NCI-H2081 treated with DMSO at 0.1 percent for 48 hours (cell line): ENCODE data around the gene SRP9.
A peak's percentile ranks its signal among the peaks of the same experiment; 100 is the strongest.
"Not testable (repeated sequence)": the region's sequence is repeated elsewhere in the genome, so short reads cannot be mapped to it uniquely, and the experiment has no call there.

Experiments
- DNase-seq: peaks from one replicate; lab custom pipeline; 2025; lab: John Stamatoyannopoulos, UW

SRP9 gene

GRCh38 chr1:225755671-225756319 lies 21.8 kb upstream of the SRP9 start:
- no peak for DNase-seq

GRCh38 chr1:225757927-225758656 lies 19.5 kb upstream of the SRP9 start:
- DNase-seq = no peak

GRCh38 chr1:225759972-225760371 lies 17.7 kb upstream of the SRP9 start:
- DNase-seq = not testable (repeated sequence)

GRCh38 chr1:225760531-225760930 lies 17.1 kb upstream of the SRP9 start:
- DNase-seq = no peak

GRCh38 chr1:225761395-225761794 lies 16.2 kb upstream of the SRP9 start:
- DNase-seq = not testable (repeated sequence)

- no peak for DNase-seq
These were observed 15.6 kb upstream of the SRP9 start for GRCh38 chr1:225762002-225762441.

- no peak for DNase-seq
These were observed 15.2 kb upstream of the SRP9 start for GRCh38 chr1:225762444-225762843.

- DNase-seq = no peak
These were observed 13.7 kb upstream of the SRP9 start for GRCh38 chr1:225763716-225764548.

GRCh38 chr1:225765982-225766674 lies 11.5 kb upstream of the SRP9 start:
- DNase-seq = no peak

- no peak for DNase-seq
These were observed 10.5 kb upstream of the SRP9 start for GRCh38 chr1:225766967-225767633.

GRCh38 chr1:225767634-225768540 lies 9.7 kb upstream of the SRP9 start:
- peak; percentile 45 for DNase-seq

- DNase-seq = no peak
These were observed 8.8 kb upstream of the SRP9 start for GRCh38 chr1:225768662-225769426.

GRCh38 chr1:225769687-225770086 lies 7.9 kb upstream of the SRP9 start:
- no peak for DNase-seq

GRCh38 chr1:225770561-225771248 lies 6.9 kb upstream of the SRP9 start:
- DNase-seq = no peak

- DNase-seq = no peak
These were observed 5.8 kb upstream of the SRP9 start for GRCh38 chr1:225771661-225772322.

- DNase-seq = peak; percentile 69
These were observed 5.3 kb upstream of the SRP9 start for GRCh38 chr1:225772323-225772768.

- DNase-seq = no peak
These were observed 4.8 kb upstream of the SRP9 start for GRCh38 chr1:225772848-225773247.
